K562 (cell line): Measurements from ENCODE around the gene SPON1. TPM values are rescaled to one million over a fixed set of nuclear protein-coding genes. Genes with fewer than 3 reads are reported as not detected.

ENCODE experiments used
- C11orf30 ChIP-seq: fragments of 450-650 bp; IDR thresholded peaks from 2 replicates; pipeline ENCODE4 v1.6.1; 2016; ENCODE audit warnings: low read depth, mild to moderate bottlenecking
- MAFF ChIP-seq: IDR thresholded peaks from 2 replicates; pipeline ENCODE4 v1.6.1; 2012; ENCODE audit warnings: low read length, improper control_type of control experiment
- NEUROD1 ChIP-seq: fragments of 150-350 bp; IDR thresholded peaks from 2 replicates; pipeline ENCODE4 v1.6.1; 2014; ENCODE audit warnings: borderline replicate concordance, low read length, low read depth; ENCODE audit not compliant: partially characterized antibody
- RFX5 ChIP-seq: IDR thresholded peaks from 2 replicates; pipeline ENCODE4 v1.6.1; 2011; ENCODE audit warnings: low read depth, mild to moderate bottlenecking, improper control_type of control experiment, low read length
- SRSF3 ChIP-seq: fragments of 200-400 bp; formaldehyde crosslinking; IDR thresholded peaks from 2 replicates; pipeline ENCODE4 v1.6.1; 2016; ENCODE audit warnings: mild to moderate bottlenecking, low read length, moderate library complexity; ENCODE audit not compliant: insufficient read depth
- TEAD2 ChIP-seq: fragments of 450-650 bp; IDR thresholded peaks from 2 replicates; pipeline ENCODE4 v1.6.1; 2016; ENCODE audit warnings: missing genetic modification characterization, control low read depth, missing compliant biosample characterization
- TFAP4 ChIP-seq: sonication (generic); formaldehyde crosslinking; IDR thresholded peaks from 2 replicates; pipeline ENCODE4 v1.8.0; 2022; ENCODE audit warnings: missing genetic modification reagents, mild to moderate bottlenecking, moderate library complexity, borderline replicate concordance
- TFE3 ChIP-seq: fragments of 450-650 bp; formaldehyde crosslinking; IDR thresholded peaks from 2 replicates; pipeline ENCODE4 v1.4.0; 2020; ENCODE audit warnings: mild to moderate bottlenecking, mixed read lengths
- TRIM25 ChIP-seq: fragments of 450-650 bp; IDR thresholded peaks from 2 replicates; pipeline ENCODE4 v1.7.0; 2016; ENCODE audit warnings: borderline replicate concordance
- ZEB2 ChIP-seq: fragments of 450-650 bp; IDR thresholded peaks from 2 replicates; pipeline ENCODE4 v1.6.1; 2016
- ZNF143 ChIP-seq: sonication (generic); formaldehyde crosslinking; IDR thresholded peaks from 2 replicates; pipeline ENCODE4 v1.9.0; 2022; ENCODE audit warnings: mild to moderate bottlenecking, missing genetic modification reagents
- ZNF395 ChIP-seq: fragments of 200-800 bp; sonication (Bioruptor generic); IDR thresholded peaks from 2 replicates; pipeline ENCODE4 v1.6.1; 2017; ENCODE audit warnings: missing genetic modification characterization, missing compliant biosample characterization
- ZNF696 ChIP-seq: fragments of 250-450 bp; sonication (Bioruptor Pico); conservative IDR thresholded peaks from 2 replicates; pipeline ENCODE4 v1.4.0; 2020; ENCODE audit warnings: mild to moderate bottlenecking, moderate library complexity
- ZNF77 ChIP-seq: fragments of 250-450 bp; sonication (Bioruptor Pico); IDR thresholded peaks from 2 replicates; pipeline ENCODE4 v1.5.0; 2020
- polyA plus RNA-seq, 8 experiments: library from polyadenylated mRNA; depleted of rRNA in 4 of 8; stranded (reverse) in 5 of 8; unstranded in 3 of 8; fragments of >200 nt; fragmentation: Nextera tagmentation in 2 of 8; fragmentation: Illumina TruSeq in 1 of 8; extraction: Ambion mirVana in 2 of 8; extraction: Trizol in 1 of 8; gene quantifications; 2 replicates each; pipeline versions ENCODE4 v1.2.1 to v1.2.3, GENCODE V29; 2011 to 2014; ENCODE audit warnings: inconsistent platforms in 1 of 8, missing spikeins in 1 of 8
- total RNA-seq, 7 experiments: library from RNA; depleted of rRNA in 6 of 7; stranded (reverse); fragments of >200 nt in 6 of 7; fragmentation: Illumina TruSeq in 2 of 7; extraction: Trizol in 2 of 7; gene quantifications; 2 replicates each; pipeline versions ENCODE4 v1.2.1 to v1.2.3, GENCODE V29; 2011 to 2021; ENCODE audit warnings: low replicate concordance in 1 of 7
- TF ChIP-seq, protein P1 (sequence below): fragments of 450-650 bp; IDR thresholded peaks from 2 replicates; pipeline ENCODE4 v1.6.1; 2016
- TF ChIP-seq, protein P2 (sequence below): IDR thresholded peaks from 3 replicates; pipeline ENCODE4 v1.6.1; 2011; ENCODE audit warnings: borderline replicate concordance, mild to moderate bottlenecking; ENCODE audit not compliant: insufficient read length, insufficient read depth
- TF ChIP-seq, protein P3 (sequence below), 2 experiments: fragments of 450-650 bp; IDR thresholded peaks; 2 replicates each; pipeline ENCODE4 v1.6.1; 2016

Gene SPON1
- total and polyA plus RNA-seq, 9 of the 15 experiments (the other 6 are each of a cell fraction or from before 2014, with no cell fraction given): 0.04 to 0.06 TPM; not detected in 7

DNA sequence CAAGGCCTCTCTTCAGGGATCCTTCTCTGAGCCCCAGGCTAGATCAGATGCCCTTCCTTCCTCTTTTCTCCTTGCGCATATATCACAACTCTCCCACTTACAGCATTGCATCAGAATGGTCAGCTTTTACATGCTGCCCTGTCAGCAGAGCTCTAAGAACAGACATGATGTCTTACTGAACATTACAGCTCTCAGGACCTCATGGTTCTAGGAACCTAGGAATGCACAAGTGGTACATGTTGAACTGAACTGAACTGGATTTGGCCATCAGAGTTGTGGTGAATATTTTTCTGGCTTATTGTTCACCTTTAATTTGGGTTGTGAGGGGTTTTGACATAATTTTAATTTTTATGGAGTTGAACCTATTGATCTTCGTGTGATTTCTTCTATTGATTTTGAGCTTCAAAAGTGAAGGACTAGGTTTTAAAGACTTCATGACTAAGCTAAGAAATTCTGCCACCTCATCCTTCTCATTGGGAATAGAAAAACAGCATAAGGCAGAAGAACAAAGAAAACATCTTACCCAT is 37.7 kb upstream of the SPON1 start (continued):
- no peak for TF ChIP-seq TFE3
- peak; percentile 46; the same call in 1 of the 2 replicates for TF ChIP-seq C11orf30
- TF ChIP-seq ZNF395 (CRISPR knock-in tag): no peak
- no peak for TF ChIP-seq MAFF
- TF ChIP-seq TEAD2 (tag): no peak
- TF ChIP-seq, protein P1, sequence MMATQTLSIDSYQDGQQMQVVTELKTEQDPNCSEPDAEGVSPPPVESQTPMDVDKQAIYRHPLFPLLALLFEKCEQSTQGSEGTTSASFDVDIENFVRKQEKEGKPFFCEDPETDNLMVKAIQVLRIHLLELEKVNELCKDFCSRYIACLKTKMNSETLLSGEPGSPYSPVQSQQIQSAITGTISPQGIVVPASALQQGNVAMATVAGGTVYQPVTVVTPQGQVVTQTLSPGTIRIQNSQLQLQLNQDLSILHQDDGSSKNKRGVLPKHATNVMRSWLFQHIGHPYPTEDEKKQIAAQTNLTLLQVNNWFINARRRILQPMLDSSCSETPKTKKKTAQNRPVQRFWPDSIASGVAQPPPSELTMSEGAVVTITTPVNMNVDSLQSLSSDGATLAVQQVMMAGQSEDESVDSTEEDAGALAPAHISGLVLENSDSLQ: peak; percentile 79
- no peak for TF ChIP-seq TFAP4 (CRISPR knock-in tag)
- TF ChIP-seq, protein P2, sequence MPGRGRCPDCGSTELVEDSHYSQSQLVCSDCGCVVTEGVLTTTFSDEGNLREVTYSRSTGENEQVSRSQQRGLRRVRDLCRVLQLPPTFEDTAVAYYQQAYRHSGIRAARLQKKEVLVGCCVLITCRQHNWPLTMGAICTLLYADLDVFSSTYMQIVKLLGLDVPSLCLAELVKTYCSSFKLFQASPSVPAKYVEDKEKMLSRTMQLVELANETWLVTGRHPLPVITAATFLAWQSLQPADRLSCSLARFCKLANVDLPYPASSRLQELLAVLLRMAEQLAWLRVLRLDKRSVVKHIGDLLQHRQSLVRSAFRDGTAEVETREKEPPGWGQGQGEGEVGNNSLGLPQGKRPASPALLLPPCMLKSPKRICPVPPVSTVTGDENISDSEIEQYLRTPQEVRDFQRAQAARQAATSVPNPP: no peak
- no peak for TF ChIP-seq TRIM25
- no peak for TF ChIP-seq NEUROD1
- TF ChIP-seq, protein P3, sequence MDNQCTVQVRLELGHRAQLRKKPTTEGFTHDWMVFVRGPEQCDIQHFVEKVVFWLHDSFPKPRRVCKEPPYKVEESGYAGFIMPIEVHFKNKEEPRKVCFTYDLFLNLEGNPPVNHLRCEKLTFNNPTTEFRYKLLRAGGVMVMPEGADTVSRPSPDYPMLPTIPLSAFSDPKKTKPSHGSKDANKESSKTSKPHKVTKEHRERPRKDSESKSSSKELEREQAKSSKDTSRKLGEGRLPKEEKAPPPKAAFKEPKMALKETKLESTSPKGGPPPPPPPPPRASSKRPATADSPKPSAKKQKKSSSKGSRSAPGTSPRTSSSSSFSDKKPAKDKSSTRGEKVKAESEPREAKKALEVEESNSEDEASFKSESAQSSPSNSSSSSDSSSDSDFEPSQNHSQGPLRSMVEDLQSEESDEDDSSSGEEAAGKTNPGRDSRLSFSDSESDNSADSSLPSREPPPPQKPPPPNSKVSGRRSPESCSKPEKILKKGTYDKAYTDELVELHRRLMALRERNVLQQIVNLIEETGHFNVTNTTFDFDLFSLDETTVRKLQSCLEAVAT (IDR thresholded peaks at IDR 0.05): no peak
- no peak for TF ChIP-seq ZNF143 (CRISPR knock-in tag)
- TF ChIP-seq SRSF3: no peak
- TF ChIP-seq RFX5: no peak
- no peak for TF ChIP-seq ZNF696 (CRISPR knock-in tag)
- no peak for TF ChIP-seq ZEB2
- no peak for TF ChIP-seq ZNF77
